Skeletal muscle satellite cell (primary cell): ENCODE data around the gene NFIX.

Experiments used
- H3K27me3 ChIP-seq: 2 replicates; pipeline ENCODE4 v1.7.0; 2013; ENCODE audit warnings: low read length; ENCODE audit not compliant: control insufficient read depth, insufficient read depth
- H3K36me3 ChIP-seq: 2 replicates; pipeline ENCODE4 v1.7.0; 2013; ENCODE audit warnings: mild to moderate bottlenecking, control low read depth, low read length; ENCODE audit not compliant: insufficient read depth
- H3K4me1 ChIP-seq: 2 replicates; pipeline ENCODE4 v1.7.0; 2013; ENCODE audit warnings: low read length; ENCODE audit not compliant: control insufficient read depth, insufficient read depth
- H3K4me2 ChIP-seq: 2 replicates; pipeline ENCODE4 v1.7.0; 2013; ENCODE audit warnings: mild to moderate bottlenecking, low read length
- H3K4me3 ChIP-seq: 2 replicates; pipeline ENCODE4 v1.7.0; 2013; ENCODE audit warnings: low read length
- H3K9ac ChIP-seq: 2 replicates; pipeline ENCODE4 v1.7.0; 2013; ENCODE audit warnings: mild to moderate bottlenecking, low read depth, low read length, moderate library complexity
- H3K9me3 ChIP-seq: replicated peaks from 2 replicates; pipeline ENCODE4 v1.7.0; 2013; ENCODE audit warnings: mild to moderate bottlenecking, control low read depth, low read length

The NFIX gene

DNA sequence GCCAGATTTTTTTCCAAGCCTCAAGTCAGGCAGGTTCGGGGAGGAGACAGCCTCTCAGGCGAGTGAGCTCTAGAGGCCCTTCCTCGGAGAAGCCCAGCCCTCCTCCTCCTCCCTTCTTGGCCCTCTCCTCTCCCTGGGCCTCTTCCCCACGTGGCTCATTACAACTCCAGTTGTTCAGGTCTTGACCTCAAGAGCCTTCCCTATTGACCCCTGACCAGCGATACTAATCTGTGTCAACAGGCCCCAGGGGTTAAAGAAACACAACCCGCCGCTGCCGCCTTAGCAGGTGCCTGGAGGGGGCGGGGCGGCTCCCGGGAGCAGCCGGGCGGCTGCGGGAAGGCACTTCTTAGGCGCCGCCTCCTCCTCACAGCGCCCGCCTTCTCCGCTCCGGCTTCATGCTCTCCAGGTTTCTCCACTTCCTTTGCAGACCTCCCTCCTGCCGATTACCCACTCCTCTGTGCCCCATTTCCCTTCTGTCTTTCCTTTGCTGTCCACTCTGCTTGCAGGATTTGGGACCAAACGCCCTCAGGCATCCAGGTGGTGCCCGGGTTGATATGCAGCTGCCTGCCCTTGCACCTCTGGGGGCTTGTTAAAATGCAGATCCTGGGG lies 56.4 kb downstream of the NFIX start:
- Histone ChIP-seq H3K4me3 (no peak overlapping the region), H3K36me3 (peaks cover 14% of the 10 kb centered on the region), H3K4me2 (no peak overlapping the region), H3K9ac (no peak overlapping the region), H3K4me1 (peaks cover 61% of the 10 kb centered on the region), H3K9me3 (no peaks in the 10 kb centered on the region), H3K27me3 (no peaks in the 10 kb centered on the region)

DNA sequence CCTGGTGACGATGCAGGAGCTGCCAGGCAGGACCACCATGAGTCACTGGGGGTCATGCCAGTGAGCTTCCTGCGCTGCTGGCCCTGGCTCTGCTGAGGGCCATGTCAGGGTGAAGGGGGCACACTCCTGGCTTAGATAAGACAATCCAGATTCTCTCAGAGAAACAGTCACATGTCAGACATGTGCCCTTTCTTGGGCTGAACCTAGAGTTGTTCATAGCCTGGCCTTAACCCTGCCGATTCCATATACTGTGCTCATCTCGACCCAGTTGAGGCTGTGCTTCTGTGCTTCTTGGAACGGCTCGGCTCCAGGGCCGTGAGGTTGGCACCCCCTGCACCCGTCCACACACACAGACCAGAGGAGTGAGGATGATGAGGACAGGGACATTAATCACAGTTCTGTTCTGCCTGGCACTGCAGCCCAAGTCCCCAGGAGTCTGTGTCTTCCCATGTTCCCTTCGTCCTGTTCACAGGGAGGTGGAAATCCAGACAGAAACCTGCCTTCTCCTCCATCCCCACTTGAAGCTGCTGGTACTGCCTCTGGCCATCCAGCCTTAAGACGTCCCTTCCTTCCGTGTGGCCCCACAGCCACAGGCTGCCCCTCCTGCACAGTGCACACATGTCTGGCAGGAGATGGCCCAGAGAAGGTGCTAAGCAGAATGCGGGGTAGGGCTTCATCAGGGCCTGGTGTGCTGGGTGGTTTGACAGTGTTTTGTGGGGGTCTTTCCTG lies 57.3 kb downstream of the NFIX start:
- H3K27me3 ChIP-seq: no peaks in the 10 kb centered on the region
- H3K36me3 ChIP-seq: peaks cover 8% of the 10 kb centered on the region
- H3K4me3 ChIP-seq: no peak overlapping the region
- no peak overlapping the region for H3K4me2 ChIP-seq
- peak overlapping the region; percentile 78 for H3K9ac ChIP-seq
- H3K9me3 ChIP-seq: no peaks in the 10 kb centered on the region
- peaks cover 68% of the 10 kb centered on the region for H3K4me1 ChIP-seq

- Histone ChIP-seq H3K27me3 (no peaks in the 10 kb centered on the region), H3K36me3 (peaks cover 7% of the 10 kb centered on the region), H3K4me1 (peaks cover 68% of the 10 kb centered on the region), H3K9me3 (no peaks in the 10 kb centered on the region), H3K4me3 (peak overlapping the region; percentile 14), H3K4me2 (peak overlapping the region; percentile 69), H3K9ac (peak overlapping the region; percentile 78)
These were observed 58.0 kb downstream of the NFIX start for GRCh38 chr19:13053238-13053637.

DNA sequence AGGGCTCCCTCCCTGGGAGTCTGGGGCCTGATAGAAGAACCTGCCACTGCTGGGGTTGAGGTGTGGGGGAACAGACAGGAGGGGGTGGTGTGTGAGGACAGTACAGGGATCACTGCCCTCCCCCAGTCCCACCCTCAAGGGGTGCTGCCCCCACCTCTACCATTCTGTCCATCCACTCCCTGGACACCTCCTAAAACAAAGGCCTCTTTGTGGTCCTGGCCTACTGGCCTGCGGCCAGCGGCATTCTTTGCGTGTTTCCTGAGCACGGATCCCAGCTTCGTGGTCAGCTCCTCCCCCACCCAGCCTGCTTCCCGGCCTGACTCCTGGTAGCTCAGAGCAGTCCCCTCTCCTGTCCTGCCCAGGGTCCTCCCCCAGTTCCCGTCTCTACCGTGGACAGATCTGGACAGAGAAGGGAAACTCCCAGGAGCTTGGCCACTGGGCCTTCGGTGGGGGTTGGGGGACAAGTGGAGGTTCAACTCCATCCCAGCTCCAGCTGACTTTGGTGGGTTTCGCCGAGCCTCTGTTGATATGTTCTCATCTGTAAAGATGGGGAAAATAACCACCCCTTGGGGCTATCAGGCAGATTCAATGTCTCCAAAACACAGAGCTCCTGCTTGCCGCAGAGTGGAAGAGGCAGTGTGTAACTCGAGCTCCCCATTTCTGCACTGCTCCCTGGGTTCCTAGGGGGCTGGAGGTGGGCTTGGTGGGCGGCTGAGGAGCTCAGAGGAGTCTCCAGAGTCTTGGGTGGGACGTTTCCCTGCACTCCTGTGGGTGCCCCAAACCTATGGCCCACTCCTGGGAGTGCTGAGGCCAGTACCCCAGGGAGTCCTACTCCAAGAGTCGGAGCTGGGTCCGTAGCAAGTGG lies 58.7 kb downstream of the NFIX start:
- Histone ChIP-seq H3K9me3 (no peaks in the 10 kb centered on the region), H3K27me3 (no peaks in the 10 kb centered on the region), H3K4me2 (peak overlapping the region; percentile 69), H3K4me3 (peak overlapping the region; percentile 19), H3K4me1 (peaks cover 68% of the 10 kb centered on the region), H3K36me3 (peaks cover 7% of the 10 kb centered on the region), H3K9ac (peak overlapping the region; percentile 78)

DNA sequence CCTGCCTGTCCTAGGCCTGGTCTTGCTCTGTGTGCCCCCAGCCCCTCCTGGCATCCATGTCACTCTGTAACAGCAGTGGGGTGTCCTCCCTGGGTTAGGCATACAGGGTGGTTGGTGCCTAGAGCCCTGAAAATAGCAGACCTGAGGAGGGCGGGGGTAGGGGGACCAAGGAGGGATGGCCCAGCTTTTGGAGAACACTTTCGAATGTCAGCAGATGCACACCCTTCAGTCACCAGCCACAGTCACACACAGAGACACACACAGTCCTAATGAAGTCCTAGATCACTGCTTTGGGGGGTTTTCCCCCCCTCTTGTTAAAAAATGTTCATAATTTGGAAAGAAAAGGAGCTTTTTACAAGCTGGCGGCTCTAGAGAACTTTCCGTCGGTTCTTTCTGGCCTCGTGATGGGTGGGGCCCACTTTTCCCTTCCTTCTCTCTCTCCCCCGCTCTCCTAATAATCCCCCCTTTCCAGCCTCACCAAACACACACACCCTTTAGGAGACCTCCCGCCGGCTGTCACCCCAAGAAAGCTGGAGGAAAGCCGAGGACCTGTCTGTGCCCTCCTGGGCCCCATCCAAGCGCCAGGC lies 59.4 kb downstream of the NFIX start:
- Histone ChIP-seq H3K36me3 (peaks cover 7% of the 10 kb centered on the region), H3K9me3 (no peaks in the 10 kb centered on the region), H3K9ac (peak overlapping the region; percentile 78), H3K4me1 (peaks cover 72% of the 10 kb centered on the region), H3K27me3 (no peaks in the 10 kb centered on the region), H3K4me2 (peak overlapping the region; percentile 69), H3K4me3 (peak overlapping the region; percentile 19)

GRCh38 chr19:13055213-13056051 lies 60.2 kb downstream of the NFIX start:
- Histone ChIP-seq H3K4me2 (peak overlapping the region; percentile 69), H3K9ac (peak overlapping the region; percentile 78), H3K4me1 (peaks cover 79% of the 10 kb centered on the region), H3K9me3 (no peaks in the 10 kb centered on the region), H3K36me3 (peaks cover 7% of the 10 kb centered on the region), H3K27me3 (no peaks in the 10 kb centered on the region), H3K4me3 (peak overlapping the region; percentile 51)

DNA sequence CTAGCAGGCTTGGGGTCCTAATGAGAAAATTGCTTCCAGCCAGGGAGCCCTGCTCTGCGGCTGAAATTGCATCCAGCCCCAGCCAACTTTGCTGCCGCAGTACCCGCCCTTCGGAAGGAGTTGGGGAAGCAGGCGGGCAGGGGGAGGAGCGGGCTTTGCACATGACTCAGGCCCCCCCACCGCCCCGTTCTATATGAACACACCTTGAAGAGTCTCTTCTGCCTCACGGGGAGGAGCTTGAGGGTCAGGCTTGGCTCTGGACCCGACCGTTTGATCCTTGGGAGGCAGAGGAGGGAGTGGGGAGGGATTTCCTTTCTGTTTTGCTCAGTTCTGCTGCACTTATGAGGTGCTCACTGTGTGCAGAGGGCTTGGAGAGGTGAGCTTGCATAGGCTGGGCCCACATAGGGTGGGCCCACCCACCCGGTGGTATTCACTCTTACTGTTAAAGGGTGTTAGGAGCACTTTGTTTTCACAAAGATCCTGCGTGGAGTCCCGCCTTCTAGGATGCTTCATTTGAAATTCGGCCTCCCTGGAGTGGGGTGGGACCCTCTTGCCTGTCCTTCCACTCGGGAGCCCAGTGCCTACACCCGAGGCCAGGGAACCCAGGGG lies 60.9 kb downstream of the NFIX start:
- H3K27me3 ChIP-seq: no peaks in the 10 kb centered on the region
- peaks cover 80% of the 10 kb centered on the region for H3K4me1 ChIP-seq
- H3K9ac ChIP-seq: peak overlapping the region; percentile 78
- peaks cover 7% of the 10 kb centered on the region for H3K36me3 ChIP-seq
- peak overlapping the region; percentile 51 for H3K4me3 ChIP-seq
- peak overlapping the region; percentile 69 for H3K4me2 ChIP-seq
- H3K9me3 ChIP-seq: no peaks in the 10 kb centered on the region

DNA sequence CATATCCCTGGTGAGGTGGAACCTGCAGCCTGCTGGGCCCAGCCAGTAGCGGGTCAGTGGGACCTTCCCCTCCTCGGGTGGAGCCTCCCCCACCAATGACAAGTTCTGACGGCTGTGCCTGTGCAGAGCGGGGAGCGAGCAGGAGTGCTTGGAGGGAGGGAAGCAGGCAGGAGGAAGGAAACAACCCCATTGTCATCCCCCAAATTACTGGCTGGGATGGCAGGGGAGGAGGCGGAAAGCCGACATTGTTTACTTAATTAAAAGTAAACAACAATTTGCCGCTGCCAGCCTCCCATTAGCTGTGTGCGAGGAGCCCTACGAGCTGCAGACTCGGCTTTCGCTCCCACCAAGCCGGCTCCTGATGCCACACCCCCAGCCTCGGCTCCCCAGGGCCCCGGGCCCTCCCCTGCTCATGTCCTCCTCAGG lies 61.9 kb downstream of the NFIX start:
- peaks cover 78% of the 10 kb centered on the region for H3K4me1 ChIP-seq
- no peaks in the 10 kb centered on the region for H3K27me3 ChIP-seq
- H3K36me3 ChIP-seq: peaks cover 7% of the 10 kb centered on the region
- H3K4me2 ChIP-seq: no peak overlapping the region
- no peaks in the 10 kb centered on the region for H3K9me3 ChIP-seq
- H3K4me3 ChIP-seq: no peak overlapping the region
- no peak overlapping the region for H3K9ac ChIP-seq

DNA sequence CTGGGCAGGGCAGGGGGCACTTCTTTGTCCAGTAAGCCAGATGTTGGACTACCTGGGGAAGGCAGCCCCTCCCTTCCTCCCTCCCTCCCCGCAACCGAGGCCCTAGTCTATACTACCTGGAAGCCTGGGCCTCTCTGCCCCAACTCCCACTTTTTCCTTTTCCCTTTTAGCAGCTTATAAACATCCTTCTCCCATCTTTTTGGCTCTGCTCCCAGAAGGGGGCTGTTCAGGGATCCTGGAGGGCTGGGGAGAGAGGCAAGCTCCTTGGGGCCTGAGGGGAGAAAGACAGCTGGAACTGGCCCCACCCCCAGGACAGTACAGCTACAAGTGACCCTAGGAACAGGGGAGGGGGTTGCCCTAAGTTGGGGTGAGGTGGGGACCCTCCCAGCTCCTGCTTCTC lies 62.5 kb downstream of the NFIX start:
- Histone ChIP-seq H3K4me2 (no peak overlapping the region), H3K4me3 (no peak overlapping the region), H3K27me3 (no peaks in the 10 kb centered on the region), H3K4me1 (peaks cover 72% of the 10 kb centered on the region), H3K9ac (no peak overlapping the region), H3K9me3 (no peaks in the 10 kb centered on the region), H3K36me3 (peaks cover under 1% of the 10 kb centered on the region)

DNA sequence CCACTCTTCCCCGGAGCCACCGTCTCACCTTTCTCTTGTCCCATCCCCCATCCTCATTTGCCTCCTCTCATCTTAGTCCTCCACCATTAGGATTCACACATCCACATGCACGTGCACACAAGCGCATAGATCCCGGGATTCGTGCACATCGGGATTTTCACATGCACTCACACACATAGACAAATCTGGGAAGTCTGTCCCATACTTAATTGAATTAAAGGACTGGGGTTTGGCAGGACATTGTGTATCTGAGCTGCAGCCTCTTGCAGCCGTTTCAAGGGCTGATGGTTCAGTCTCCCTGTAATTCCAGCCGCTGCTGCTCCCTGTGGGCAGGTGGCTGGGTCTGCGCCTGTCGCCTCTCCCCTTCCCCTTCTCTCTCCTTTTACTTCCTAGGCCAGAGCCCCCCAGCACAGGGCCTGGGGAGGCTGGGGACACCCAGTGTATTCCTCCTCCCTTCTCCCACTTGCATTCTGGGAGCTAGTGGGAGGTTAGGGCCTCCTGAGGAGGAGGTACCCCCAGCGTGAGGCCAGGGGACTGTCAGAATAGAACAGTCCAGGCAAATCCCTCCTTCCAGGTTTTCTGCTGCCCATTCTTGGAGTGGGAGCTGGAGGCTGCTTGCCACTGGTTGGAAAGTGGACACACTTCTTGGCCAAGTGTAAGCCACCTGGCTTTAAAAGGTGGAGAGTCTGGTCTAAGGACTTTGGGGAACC lies 63.8 kb downstream of the NFIX start:
- peaks cover 69% of the 10 kb centered on the region for H3K4me1 ChIP-seq
- H3K4me3 ChIP-seq: no peak overlapping the region
- no peaks in the 10 kb centered on the region for H3K27me3 ChIP-seq
- H3K9ac ChIP-seq: no peak overlapping the region
- no peak overlapping the region for H3K4me2 ChIP-seq
- H3K36me3 ChIP-seq: no peaks in the 10 kb centered on the region
- no peaks in the 10 kb centered on the region for H3K9me3 ChIP-seq
